TTC549 (cell line): ENCODE results near the gene TMEM217.
"Not testable (repeated sequence)": the region's sequence is repeated elsewhere in the genome, so short reads cannot be mapped to it uniquely, and the experiment has no call there.

Source experiments
- FAIRE-seq: peaks from 2 replicates; lab custom pipeline; 2012; peaks lifted over from hg19 to GRCh38; lab: Jason Lieb, UNC

TMEM217 gene

GRCh38 chr6:37257634-37258404 lies at the start of gene TMEM217, which contains the start of gene TBC1D22B:
Gene TMEM217 (minus strand): TSS chr6:37258144. CDS start chr6:37219030, 39,114 bp downstream.
Gene TBC1D22B (plus strand): TSS chr6:37257772. CDS start chr6:37257918, 146 bp downstream.
- FAIRE-seq = peak; percentile 88

- FAIRE-seq = not testable (repeated sequence)
These were observed 49.5 kb upstream of the TMEM217 start for GRCh38 chr6:37307484-37307883.

GRCh38 chr6:37306624-37307222 lies 48.8 kb upstream of the TMEM217 start:
- no peak for FAIRE-seq

GRCh38 chr6:37305841-37306425 lies 48.0 kb upstream of the TMEM217 start:
- no peak for FAIRE-seq

- FAIRE-seq = no peak
These were observed 46.8 kb upstream of the TMEM217 start for GRCh38 chr6:37304766-37305165.

- FAIRE-seq = no peak
These were observed 46.1 kb upstream of the TMEM217 start for GRCh38 chr6:37303891-37304503.

GRCh38 chr6:37303091-37303660 lies 45.2 kb upstream of the TMEM217 start:
- FAIRE-seq = no peak

GRCh38 chr6:37302086-37302686 lies 44.2 kb upstream of the TMEM217 start:
- no peak for FAIRE-seq

- FAIRE-seq = no peak
These were observed 42.0 kb upstream of the TMEM217 start for GRCh38 chr6:37299990-37300389.

- FAIRE-seq = no peak
These were observed 41.0 kb upstream of the TMEM217 start for GRCh38 chr6:37298958-37299357.

- FAIRE-seq = not testable (repeated sequence)
These were observed 39.7 kb upstream of the TMEM217 start for GRCh38 chr6:37297637-37298036.

- FAIRE-seq = no peak
These were observed 35.5 kb upstream of the TMEM217 start for GRCh38 chr6:37293426-37293825.

GRCh38 chr6:37289931-37290330 lies 32.0 kb upstream of the TMEM217 start:
- FAIRE-seq = no peak

GRCh38 chr6:37288247-37288646 lies 30.3 kb upstream of the TMEM217 start:
- no peak for FAIRE-seq

- FAIRE-seq = no peak
These were observed 29.7 kb upstream of the TMEM217 start for GRCh38 chr6:37287519-37288157.

GRCh38 chr6:37285861-37286311 lies 27.9 kb upstream of the TMEM217 start:
- no peak for FAIRE-seq

GRCh38 chr6:37284781-37285180 lies 26.8 kb upstream of the TMEM217 start:
- FAIRE-seq = no peak

- no peak for FAIRE-seq
These were observed 25.8 kb upstream of the TMEM217 start for GRCh38 chr6:37283671-37284151.

GRCh38 chr6:37283268-37283667 lies 25.3 kb upstream of the TMEM217 start:
- FAIRE-seq = no peak

GRCh38 chr6:37282371-37282770 lies 24.4 kb upstream of the TMEM217 start:
- no peak for FAIRE-seq

GRCh38 chr6:37280162-37280887 lies 22.4 kb upstream of the TMEM217 start:
- FAIRE-seq = no peak
